Amygdala (tissue), 56 donors: ENCODE measurements around the gene OR6B3.
"Not testable (repeated sequence)": the region's sequence is repeated elsewhere in the genome, so short reads cannot be mapped to it uniquely, and the experiment has no call there.

Source experiments
- DNase-seq, 56 donors: peaks; one replicate each; lab custom pipeline; 2025; lab: John Stamatoyannopoulos, UW

The OR6B3 gene

GRCh38 chr2:240045098-240045497, 8.2 kb downstream of the OR6B3 start:
- DNase-seq: no peak

- not testable (repeated sequence) for DNase-seq
Observed at GRCh38 chr2:240044096-240044495, 9.2 kb downstream of the OR6B3 start.

DNA sequence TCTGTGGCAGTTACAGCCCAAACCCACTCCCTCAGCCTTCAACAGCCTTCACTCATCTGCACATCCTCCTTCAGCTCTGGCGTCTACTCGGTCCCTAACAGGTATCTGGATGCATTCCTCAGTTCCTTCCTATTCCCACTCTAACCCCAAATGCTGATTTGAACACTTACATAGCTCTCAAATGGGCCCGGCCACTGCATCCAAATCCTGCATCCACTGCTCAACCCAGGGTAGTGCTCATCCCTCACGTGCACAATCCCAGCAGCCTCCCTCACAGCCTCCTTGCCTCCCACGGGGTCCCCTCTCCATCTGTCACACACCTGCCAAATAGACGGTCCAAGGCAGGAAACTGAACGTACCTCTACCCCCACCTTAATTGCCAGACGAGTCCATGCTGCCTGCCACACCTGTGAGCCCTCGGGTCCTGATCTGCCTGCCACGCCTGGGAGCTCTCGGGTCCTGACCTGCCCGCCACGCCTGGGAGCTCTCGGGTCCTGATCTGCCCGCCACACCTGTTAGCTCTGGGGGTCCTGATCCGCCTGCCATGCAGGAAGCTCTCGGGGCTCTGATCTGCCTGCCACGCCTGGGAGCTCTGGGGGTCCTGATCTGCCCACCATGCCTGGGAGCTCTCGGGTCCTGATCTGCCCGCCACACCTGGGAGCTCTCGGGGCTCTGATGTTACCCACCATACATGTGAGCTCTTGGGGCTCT, 9.9 kb downstream of the OR6B3 start:
- DNase-seq: no peak

GRCh38 chr2:240042740-240043139, 10.6 kb downstream of the OR6B3 start:
- DNase-seq: no peak

GRCh38 chr2:240041363-240041762, 12.0 kb downstream of the OR6B3 start:
- DNase-seq: no peak

- no peak for DNase-seq
Observed at GRCh38 chr2:240037358-240037757, 16.0 kb downstream of the OR6B3 start.

- no peak for DNase-seq
Observed at GRCh38 chr2:240033330-240033678, 20.0 kb downstream of the OR6B3 start.

DNA sequence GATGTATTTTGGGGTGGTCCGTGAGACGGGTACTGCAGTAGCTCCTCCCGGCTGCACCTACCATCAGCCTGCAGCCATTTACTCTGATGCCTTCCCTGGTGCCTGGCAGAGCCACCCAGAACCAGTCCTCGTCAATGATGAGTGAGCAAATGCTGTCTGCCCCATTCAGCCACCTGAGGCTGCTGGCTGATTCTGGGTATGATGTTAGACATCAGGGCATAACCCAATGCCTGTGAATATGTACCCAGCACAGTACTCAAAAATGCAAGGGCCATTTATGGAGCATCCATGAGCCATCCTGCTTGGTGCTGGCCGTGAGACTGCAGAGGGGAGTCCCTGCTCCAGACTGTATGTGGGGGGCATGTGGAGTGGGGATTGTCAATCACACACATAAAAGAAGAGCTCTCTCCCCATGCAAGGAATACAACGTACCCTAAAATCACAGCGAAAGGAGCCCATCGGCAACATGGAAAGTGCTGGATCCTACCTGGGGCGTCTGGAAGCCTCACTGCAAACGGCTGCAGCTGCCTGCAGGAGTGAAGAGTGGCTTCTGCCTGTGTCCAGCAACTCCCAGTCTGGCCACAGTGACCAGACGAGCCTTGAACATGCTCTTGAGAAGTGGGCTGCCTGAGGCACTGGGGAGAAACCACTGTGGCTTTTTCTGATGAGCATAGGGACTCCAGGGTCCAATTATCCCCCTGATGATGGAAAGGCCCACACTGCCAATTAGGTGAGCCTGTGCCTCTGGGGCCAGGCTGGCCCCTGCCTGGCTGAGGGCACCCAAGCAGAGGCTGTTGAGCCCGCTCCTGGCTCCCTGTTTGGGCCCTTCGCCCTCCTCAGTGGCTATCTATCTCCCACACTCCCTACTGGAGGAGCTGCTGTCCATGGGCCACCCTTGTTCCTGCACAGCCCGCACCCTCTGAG, 20.7 kb downstream of the OR6B3 start:
- DNase-seq: no peak

GRCh38 chr2:240030379-240031094, 22.8 kb downstream of the OR6B3 start, which contains the start of gene OR6B2:
TSS of gene OR6B2 (minus strand) at chr2:240030429. CDS start at chr2:240030429, 0 bp downstream.
- DNase-seq: no peak

GRCh38 chr2:240024766-240025165, 28.6 kb downstream of the OR6B3 start:
- peak in 2 of 56 donors; percentile 7 to 62 for DNase-seq

GRCh38 chr2:240023792-240024191, 29.5 kb downstream of the OR6B3 start:
- DNase-seq: no peak

- peak in 19 of 56 donors; percentile 3 to 59 (median 25) for DNase-seq
Observed at GRCh38 chr2:240021488-240022104, 31.7 kb downstream of the OR6B3 start.

DNA sequence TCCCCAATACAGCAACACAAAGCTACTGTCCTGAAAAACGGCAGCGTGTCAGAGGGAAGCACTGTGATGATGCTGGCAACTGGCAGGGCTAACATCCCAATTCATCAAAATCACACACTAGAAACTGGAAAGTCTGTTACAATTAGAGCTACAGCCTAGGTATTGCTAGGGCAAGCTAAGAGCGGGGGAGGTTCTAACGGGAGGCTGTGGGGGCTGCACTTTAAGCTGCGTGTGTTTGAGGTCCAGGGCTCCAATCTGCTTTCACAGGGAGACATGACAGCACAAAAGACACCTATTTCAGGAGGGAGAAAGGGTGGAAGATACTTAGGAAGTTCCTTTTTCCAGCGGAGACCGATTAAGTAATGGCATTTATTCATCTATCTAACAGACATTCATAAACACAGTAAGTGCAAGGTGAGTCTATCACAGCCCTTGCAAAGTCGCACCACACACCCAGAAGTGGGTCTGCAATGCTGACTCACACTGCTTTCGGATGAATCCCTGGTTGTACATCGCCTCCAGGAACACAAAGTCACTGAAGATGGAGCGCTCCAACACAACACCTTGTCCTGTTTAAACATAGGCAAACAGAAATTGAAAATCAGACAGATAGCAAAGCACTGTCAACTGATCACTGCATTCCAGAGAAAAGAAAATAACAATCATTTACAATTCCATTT, 35.1 kb downstream of the OR6B3 start:
- no peak for DNase-seq

DNA sequence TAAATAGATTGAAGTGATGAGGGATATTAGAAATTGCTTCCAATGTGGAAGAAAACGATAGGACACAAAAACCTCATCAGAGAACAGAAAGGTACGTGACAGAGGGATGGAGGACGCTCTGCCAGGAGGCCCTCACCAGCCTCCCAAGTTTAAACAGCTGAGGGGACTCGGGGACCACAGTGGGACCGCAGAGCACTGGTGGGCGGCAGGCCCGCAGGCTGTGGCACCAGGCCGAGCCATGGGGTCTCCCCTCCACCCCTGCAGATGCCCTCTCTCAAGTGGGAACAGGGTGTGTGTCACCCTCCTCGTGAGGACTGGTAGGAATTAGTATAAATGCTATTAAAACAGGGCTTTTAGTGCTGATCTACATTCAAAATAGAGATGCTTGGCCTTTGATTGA, 39.0 kb downstream of the OR6B3 start:
- no peak for DNase-seq

DNA sequence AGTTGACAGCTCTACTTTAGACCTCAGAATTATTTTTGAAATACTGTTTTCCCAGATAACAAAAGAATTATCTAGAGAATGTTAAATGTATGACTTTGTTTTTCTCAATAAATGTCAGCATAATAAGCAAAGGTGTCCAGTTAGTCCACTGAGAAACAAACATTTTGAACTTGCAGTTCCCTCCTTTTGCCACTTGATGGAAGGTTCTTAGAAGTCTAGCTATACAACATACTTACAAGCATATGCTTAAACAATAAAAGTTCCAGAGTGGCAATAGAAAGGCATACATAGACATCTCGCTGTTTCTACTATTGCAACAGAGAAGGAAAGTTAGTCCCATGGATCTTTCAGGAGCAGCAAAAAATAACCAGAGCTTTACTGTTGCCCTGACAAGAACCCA, 40.0 kb downstream of the OR6B3 start:
- DNase-seq: no peak

DNA sequence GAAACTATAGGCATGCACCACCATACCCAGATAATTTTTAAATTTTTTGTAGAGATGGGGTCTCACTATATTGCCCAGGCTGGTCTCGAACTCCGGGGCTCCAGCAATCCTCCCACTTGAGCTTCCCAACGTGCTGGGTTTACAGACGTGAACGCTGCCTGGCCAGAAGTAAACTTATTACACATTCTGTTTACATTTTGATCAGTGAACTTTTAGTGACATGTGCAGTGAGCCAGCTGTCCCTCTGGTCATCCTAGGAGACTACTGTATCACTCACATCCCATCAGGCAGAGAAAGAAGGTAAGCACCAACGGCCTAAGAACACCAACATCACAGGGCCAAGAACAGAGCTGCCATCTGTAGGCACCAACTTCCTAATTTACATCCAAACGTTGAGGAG, 50.3 kb downstream of the OR6B3 start:
- DNase-seq: no peak

GRCh38 chr2:240000671-240001070, 52.6 kb downstream of the OR6B3 start:
- DNase-seq: no peak

GRCh38 chr2:239997686-239998409, 55.5 kb downstream of the OR6B3 start:
- no peak for DNase-seq
